HG03175 (cell line): ENCODE results near the gene BACH2.

Experiments used
- ATAC-seq: cut with Tn5 transposase; IDR thresholded peaks from one replicate; pipeline ENCODE4 v1.9.1; 2021; ENCODE audit warnings: mild to moderate bottlenecking, moderate library complexity; ENCODE audit not compliant: unreplicated experiment

BACH2 gene

DNA sequence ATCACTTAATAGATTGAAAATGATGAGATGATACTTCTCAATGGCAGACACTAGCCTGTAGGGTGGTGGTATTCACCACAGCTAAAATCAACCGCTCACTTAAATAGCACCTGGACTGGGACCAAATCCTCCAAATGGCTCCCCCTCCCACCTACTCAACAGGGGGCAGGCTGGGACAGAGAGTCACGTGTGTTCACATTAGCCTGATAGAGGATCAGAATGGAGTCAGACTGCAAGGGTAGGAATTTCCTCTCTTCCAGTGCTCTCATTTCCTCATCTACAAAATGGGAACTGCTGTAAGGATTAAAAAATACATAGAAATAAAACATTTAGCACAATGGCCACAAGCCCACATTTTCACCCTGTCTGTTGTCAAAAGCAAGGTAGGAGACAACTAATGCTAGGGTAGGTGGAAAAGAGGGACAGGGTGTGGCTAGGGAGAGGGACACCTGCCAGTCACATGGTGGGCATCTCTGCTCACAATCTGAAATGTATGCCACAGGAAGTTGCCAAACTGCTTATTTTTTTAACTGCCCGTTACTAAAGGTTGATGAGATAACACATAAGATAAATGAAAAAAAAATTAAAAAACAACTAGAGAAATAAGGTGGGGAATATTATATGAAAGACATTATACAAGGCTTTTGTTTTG is 55.3 kb downstream of the BACH2 start:
- ATAC-seq: no peak

DNA sequence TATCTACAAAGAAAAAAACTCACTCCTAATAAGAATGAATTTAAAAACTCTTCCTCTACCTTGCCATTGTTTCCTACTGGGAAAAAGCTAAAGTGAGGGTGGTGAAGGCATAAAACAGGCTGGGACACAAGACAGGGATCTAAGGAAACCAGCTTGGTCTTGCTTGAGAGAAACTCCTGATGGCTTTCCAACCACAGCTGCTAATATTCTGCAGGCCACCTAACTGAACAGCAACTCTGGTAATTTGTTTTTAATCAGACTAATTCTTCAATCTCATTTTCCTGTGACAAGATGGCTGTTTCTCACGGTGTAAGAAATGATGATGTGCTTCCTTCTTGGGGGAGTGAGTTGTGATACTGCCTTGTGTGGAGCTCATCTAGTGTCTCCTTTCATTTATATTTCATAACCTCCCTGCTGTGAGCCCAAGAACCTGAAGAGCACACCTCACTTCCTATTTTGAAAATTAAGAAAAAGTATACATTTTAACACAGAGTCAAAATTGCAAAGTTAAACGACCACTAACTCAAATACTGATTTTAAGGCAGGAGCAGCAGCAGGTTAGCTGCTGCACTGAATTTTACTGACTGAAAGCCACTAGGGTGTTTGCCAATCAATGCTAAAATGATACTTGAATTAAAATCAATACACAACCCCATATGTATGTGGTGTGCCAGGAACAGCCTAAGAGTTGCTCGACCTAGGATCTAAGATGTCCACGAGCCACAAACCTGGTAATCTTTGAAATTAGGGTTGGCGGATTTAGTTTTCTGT is 58.0 kb downstream of the BACH2 start:
- ATAC-seq: no peak

DNA sequence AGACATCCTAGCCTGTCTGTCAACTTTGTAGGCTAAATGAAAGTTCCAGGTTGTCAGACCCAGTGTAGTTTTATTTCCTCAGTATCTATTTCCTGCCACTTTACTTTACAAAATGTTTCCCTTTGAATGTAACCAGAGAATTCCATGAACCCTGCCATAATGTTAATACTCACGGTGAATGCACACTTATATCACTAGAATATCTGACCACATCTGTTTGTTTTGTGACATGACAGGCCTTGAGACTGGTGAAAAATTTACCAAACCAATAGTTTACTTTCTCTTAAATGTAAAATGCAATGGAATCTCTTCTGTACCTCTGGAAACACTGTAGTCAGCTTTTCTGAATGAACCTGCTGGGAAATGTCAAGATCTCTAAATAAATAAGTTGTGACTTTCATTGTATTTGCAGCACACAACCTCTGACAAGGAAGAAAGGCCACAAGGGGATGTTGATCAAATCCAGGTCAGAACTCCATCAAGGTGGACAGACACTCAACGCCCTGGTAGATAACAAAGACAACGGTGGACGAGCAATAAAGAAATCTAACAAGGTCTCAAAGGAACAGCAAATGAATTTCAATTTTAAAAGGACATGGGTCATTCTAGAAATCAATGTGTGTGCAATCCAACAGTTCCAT is 59.2 kb downstream of the BACH2 start:
- no peak for ATAC-seq

DNA sequence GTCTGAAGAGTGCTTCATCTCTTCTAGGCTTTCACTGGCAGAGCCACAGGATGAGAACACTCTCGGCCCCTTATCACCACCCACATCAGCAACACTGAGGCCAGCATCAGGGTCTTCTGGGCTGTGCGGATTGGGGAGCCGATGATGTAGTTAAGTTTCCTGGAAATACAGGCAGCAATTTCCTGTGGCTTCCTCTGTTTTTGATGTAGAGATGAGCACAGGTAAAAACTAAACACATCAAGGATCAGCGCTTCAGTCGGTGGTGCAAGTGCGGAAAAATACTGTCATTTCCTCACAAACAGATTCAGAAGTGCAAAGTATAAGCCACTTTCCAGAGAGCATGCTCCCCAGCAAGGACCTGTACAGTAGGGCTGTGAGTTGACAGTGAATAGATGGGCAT is 62.6 kb downstream of the BACH2 start:
- no peak for ATAC-seq

DNA sequence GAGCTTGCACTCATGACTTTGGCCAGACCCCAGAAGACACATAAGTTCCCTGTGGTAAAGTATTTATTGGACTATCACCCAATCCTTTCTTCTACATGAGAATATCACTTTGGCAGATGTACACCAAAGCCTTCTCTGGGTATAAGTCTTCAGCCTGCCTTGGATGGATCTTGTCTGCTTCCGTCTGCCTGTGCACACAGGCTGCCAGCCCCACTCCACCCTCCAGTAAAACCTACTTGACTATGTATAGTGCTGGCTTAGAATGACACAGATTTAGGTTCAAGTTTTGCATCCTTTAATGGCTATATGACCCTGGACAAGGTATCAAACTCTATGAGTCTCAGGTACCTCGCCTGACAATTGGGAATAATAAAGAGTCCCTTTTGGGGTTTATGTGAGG is 63.4 kb downstream of the BACH2 start:
- no peak for ATAC-seq

DNA sequence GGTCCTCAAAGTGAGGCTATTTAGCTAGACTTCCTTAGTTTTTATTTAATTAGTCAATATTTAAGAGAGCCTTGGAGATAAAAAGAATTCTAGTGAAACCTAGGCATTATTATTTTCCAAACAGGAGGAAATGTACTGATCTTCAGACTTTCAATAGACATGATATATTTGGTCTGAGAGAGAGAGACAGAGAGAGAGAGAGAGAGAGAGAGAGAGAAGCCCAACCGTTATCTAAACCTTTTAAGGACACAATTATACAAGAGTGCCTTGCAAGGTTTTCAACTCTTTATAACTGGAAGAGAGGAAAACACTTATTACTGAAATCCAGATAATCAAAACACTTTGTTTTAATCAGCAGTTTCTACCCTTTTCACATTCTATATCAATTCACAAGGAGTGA is 64.8 kb downstream of the BACH2 start:
- no peak for ATAC-seq

DNA sequence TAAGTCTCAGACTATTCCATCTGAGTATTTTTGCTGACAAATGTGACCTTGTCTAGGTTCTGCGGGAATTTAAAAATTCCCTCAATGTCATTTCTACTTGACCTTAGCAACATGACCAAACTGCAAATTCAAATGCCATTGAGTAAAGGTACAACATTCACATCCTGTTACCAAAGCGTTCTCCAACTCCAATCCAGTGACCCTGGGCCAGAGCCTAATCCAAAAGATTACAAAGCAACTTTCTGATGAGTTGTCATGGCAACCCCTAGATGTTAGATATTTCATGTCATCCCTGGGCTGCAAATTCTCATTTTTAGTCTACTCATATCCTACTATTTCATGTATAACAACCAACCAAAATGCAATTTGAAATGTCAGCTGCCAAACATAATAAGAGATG is 65.3 kb downstream of the BACH2 start:
- ATAC-seq: no peak

DNA sequence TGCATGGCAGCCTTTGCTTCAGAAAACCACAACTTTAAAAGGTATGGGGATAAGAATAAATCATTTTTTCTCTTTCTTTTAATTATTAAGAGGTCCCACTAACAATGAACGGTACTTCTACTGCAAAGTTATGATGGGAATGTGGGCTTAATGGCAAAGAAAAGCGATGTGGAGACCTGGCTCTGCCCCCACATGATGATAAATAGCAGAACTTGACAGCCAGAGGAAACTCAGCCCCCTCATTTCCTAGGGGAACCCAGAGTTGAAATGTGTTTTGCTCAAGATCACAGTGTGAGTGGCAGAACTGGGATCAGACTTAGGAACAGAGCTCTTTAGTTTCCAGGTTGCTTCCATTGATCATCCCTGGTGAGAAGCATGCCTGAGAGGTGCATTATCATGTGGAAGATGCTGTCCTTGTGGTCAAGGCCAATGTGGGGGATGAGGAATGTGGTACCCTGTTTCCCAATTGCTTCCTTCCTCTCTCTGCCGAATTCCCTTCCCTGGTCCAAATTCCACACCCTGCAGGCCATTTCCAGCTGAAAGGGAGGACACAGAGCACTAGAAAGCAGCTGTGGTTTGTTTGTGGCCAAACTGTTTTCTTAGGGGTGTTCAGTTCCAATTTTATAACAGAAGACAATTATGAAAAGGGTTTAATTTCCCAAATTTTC is 66.0 kb downstream of the BACH2 start:
- ATAC-seq: no peak

DNA sequence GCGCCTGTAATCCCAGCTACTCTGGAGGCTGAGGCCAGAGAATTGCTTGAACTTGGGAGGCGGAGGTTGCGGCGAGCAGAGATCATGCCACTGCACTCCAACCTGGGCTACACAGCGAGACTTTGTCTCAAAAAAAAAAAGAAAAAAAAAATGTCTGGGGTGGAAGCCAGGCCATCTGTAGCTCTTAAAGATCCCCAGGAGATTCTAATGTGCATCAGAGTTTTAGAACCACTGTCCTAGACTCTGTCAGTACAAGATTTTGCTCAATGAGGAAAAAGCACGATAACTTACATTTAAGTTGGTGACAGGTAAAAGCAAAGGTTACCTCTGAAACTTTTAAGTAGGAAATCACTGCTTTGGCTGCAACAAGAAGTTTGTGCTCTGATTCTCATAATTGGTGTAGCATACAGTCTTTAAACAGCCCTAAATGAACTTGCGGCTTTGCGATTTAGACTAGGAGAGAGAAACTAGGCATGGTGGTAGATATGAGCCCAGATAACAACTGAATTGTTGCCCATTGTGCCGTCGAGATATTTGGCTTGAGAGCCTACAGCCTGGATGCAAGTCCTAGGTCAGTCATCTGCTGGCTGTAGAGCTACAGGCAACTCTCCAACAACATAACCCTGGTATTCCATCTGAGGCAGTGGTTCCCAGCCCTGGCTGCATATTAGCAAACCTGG is 67.2 kb downstream of the BACH2 start:
- ATAC-seq: no peak

DNA sequence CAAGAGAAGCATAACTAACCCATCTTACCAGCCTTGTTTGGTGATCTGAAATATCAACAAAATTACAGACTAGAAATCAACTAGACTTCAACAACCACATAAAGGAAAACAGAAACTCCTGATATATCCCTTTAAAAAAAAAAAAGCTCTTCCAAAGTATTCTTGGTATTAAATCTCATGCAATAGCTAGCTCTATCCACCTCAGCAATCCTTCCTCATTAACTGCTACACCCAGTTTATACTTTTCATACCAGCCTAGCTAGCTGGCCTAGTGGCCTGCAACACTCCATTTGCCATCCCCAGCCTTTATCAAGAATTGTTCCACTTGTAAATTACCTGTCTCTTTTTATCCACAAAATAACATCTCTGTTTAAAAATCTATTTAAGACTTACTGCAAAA is 69.0 kb downstream of the BACH2 start:
- ATAC-seq: no peak

DNA sequence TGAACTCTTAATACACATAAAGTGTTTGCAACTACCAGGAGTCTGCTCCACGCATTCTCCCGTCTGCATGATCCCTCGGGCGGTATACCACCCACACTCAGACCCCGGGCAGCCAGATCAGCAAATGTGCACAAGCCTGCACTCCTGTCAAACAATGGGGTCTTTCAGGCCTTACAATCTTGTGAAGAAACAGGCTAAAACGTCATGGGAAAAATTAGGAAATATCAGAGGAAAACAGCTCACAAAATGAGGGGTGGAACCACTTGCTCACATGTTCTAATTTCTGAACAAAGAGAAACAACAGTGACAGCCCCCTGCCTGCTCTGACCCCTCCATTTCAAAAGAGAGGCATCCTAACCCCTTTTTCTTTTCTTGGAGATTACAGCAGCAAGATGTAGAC is 69.4 kb downstream of the BACH2 start:
- ATAC-seq: no peak

DNA sequence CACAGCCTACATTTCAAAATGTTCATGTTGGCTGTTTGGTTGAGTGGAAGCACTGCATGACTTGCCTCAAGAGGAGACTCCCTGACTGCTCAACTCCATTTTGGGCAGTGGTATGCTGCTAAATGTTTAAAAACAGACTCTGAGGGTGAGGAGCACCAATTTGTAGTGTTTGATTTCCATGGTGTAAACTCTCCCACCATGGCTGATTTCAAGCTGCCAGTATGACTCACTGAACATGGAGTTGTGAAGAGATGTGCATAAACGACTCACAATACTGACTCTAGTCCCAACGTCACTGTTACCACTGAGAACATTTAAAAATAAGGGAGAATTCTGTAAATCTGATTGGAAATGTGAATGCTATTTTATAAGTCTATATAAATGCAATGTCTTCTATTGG is 70.4 kb downstream of the BACH2 start:
- no peak for ATAC-seq

DNA sequence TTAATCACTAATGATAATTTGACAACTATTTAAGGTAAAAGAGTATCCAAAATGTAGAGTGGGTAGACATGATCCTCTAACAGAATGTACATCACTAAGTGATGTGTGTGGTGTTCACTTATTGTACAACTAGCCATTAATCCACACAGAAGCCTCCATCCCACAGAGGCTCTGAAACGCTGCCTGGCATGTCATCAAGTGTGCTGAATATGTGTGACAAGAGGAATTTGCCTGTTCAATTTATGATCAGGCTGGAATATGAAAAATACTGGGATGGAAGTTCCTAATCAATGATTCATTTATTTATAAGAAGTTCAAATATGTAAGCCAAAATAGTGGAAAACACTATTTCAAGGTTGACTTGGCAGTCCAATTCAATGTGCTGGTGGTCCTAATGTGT is 72.4 kb downstream of the BACH2 start:
- ATAC-seq: no peak

DNA sequence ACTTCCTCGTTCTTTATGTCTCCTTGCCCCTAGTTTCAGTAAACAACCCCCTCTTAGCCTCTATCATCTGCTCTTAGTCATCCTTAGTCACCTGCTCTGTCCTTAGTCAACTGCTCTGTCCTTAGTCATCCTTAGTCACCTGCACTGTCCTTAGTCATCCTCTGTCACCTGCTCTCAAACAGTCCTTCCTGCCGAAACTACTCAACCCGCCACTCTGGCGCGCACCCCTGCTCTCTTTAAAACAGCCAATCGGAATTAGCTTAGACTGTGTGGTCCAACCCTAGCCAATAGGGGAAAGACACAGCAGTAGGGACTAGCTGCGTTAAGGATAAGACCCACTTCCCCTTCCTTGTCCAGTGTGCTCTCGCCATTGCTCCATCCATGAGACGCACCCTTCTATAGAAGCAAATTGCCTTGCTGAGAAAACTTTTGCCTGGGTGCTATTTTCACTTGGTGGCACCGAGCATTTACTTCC is 73.9 kb downstream of the BACH2 start:
- ATAC-seq: no peak

DNA sequence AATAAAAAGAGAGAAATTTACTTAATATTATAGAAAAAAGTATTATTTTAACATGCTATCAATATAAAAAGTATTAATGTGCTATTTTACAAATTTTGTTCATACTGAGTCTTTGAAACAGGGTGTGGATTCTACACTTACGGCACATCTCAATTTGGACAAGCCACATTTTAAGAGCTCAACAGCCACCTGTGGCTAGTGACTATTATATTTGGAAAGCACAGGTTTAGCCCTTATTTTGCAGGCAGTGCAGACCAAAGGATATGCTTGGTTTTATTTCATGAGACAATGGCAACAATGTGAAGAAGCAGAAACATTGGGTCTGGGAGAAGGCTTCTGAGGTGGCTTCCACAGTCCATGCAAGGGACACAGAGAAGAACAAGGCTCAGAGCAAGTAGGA is 74.6 kb downstream of the BACH2 start:
- ATAC-seq: no peak

DNA sequence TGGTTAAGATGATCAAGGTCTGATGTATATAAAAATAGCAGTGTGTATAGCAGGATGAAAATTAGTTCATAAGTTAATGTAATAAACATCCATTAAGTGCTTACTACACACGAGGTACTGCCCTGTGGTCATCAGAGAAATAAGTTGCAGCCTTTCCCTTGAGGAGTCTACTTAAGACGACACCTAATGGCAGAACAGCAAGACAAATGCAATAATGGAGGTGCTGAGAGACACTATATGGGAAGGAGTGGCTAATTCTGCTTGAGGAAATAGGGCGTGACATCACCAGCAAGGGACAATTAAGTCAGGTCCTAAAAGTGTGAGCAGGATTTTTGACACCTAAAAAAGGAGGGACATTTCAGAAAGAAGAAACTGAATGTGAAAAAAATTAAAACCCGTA is 75.2 kb downstream of the BACH2 start:
- ATAC-seq: no peak

DNA sequence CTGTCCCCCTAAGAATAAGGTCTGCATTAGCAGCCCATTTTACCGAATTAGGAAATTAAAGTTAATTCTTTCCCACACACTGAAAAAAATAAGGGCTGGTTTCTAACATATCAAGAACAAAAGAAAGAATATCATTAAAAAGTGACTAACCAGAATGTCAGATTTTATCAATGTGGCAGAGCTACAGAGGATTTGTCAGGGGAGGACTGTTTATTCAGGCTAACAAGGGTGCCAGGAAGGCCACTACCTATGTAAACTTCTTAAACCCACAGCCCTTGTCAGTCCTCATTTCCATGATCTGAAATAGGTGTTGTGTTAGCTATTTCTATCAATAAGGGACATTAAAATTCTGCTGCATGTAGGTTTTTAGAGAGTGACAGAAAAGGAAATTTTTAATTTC is 76.4 kb downstream of the BACH2 start:
- no peak for ATAC-seq

DNA sequence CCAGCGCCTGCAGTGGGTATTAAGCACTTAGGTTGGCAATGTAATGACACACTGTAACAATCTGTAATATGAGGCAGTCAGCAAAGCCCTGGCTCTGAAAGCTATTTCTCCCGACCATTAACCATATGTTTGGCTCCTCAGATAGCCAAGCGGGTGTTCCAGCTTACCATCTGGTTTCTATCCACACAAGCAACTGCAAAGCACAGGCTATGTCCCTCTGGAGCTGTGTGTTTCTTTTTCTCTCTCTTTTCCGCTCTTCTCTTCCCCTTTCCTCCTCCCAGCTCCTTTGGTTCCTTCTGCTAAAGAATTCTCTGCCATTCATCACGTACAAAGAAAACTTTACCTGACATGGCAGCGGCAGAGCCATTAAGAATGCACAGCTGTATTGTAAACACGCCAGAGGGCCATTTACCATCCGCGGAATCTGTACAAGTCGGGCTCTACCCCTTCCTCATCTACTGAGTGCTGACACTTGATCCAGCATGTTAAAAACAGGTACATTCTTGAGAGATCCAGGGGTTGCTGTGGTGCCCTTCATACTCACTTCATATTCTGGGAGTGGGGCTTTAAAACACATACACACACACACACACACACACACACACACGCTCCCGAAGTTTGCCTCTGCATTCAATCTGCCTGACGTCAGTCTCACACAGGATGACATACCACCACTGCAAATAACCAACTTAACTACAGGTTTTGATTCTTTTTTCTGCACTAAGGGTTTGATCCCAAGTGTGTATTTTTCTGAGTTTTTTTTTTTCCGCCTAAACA is 77.2 kb downstream of the BACH2 start:
- no peak for ATAC-seq

DNA sequence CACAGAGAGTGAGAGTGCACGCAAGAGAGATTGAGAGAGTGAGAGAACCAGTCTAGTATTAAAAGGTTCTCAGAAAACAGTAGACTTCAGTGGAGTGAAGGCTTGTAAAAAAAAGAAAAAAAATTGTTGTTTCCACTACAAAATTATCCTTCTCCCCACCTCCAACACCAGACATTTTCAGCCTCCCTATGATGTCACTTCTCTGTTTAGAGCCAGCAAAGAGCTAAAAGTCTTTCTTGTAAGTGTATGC is 77.8 kb downstream of the BACH2 start:
- no peak for ATAC-seq

DNA sequence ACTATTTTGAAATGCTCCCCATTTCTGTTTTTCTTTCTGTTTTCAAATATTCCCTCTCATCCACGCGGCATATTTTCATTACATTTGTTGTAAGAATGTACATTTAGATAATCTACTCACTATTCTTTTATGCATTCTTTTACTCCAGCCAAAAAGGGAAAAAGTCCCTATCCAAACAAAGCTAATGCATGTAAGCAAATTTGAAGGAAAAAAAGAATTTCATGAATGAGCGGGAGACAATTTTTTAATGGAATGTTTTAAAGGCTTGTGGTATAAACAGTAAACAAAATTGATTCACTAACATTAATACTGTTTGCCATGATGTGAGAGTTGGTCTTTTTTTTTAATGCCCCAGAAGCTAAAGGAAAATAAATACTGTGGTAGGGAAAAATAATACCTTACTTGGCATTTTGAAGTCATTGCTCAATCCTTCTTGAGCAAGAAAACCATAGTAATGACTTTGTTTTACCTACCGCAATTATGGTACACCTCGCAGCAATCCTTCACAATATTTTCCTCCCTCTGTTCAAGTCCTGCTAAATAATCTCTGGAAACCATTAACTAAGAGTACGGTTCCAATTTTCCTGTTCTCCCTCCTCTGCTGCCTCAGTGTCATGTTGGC is 79.0 kb downstream of the BACH2 start:
- no peak for ATAC-seq
